Fibroblast of lung (primary cell): ENCODE data around the gene BCL2L14.

Experiments
- EZH2 ChIP-seq: IDR thresholded peaks from 2 replicates; pipeline ENCODE4 v1.5.1; 2012; ENCODE audit warnings: low read length, control low read depth, mild to moderate bottlenecking; ENCODE audit errors: missing control alignments
- TF ChIP-seq, protein P1 (sequence below), 2 donors: IDR thresholded peaks in 1 of 2; conservative IDR thresholded peaks in 1 of 2; 1 replicate in 1 of 2; 2 replicates in 1 of 2; pipeline ENCODE4 v1.5.1; 2011 to 2012; ENCODE audit warnings: low read length in 2 of 2, control low read depth in 1 of 2, inconsistent platforms in 1 of 2, low read depth in 1 of 2, mild to moderate bottlenecking in 1 of 2

DNA sequence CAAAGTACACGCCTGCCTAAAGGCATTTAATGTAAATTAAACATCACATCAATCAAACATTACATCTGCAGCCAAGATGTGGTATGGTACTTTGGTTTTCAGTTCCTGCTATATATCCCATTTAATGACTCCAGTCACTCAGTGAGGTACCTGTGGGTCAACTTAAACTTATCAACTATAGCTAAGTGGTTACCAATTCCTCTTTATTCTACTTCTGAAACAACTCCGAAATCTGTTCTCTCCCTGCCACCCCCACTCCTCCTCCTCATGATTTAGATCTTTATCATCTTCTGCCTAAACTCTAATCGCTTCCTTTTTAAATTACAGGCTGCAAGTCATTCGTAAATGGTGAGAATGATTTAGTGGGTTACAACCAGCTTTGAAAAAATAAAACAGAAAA lies 57.9 kb downstream of the BCL2L14 start:
- TF ChIP-seq, protein P1, sequence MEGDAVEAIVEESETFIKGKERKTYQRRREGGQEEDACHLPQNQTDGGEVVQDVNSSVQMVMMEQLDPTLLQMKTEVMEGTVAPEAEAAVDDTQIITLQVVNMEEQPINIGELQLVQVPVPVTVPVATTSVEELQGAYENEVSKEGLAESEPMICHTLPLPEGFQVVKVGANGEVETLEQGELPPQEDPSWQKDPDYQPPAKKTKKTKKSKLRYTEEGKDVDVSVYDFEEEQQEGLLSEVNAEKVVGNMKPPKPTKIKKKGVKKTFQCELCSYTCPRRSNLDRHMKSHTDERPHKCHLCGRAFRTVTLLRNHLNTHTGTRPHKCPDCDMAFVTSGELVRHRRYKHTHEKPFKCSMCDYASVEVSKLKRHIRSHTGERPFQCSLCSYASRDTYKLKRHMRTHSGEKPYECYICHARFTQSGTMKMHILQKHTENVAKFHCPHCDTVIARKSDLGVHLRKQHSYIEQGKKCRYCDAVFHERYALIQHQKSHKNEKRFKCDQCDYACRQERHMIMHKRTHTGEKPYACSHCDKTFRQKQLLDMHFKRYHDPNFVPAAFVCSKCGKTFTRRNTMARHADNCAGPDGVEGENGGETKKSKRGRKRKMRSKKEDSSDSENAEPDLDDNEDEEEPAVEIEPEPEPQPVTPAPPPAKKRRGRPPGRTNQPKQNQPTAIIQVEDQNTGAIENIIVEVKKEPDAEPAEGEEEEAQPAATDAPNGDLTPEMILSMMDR (conservative IDR thresholded peaks at IDR 0.05 in 1 of 2, IDR thresholded peaks at IDR 0.05 in 1 of 2; ENCODE audit: low read depth in 1 of 2, low read length in 2 of 2), result no peak
- no peak for TF ChIP-seq EZH2
